H1 (cell line): Measurements from ENCODE around the gene PLCL1.

ENCODE experiments used
- ATF2 ChIP-seq: IDR thresholded peaks from 2 replicates; pipeline ENCODE4 v1.6.1; 2012; ENCODE audit warnings: low read length, inconsistent platforms
- CTCF ChIP-seq, 3 experiments: IDR thresholded peaks; 1 replicate in 2 of 3; 2 replicates in 1 of 3; pipeline versions ENCODE4 v1.5.1 to v1.6.1; 2011; ENCODE audit warnings: low read length in 3 of 3, mild to moderate bottlenecking in 3 of 3, inconsistent platforms in 2 of 3, low read depth in 1 of 3, moderate library complexity in 1 of 3; ENCODE audit not compliant: insufficient read depth in 1 of 3; ENCODE audit errors: control extremely low read depth in 1 of 3
- POLR2A ChIP-seq, 2 experiments: IDR thresholded peaks; 1 replicate in 1 of 2; 2 replicates in 1 of 2; pipeline ENCODE4 v1.6.1; 2011; ENCODE audit warnings: low read depth in 2 of 2, low read length in 2 of 2, mild to moderate bottlenecking in 2 of 2; ENCODE audit errors: control extremely low read depth in 1 of 2
- TAF1 ChIP-seq: IDR thresholded peaks from 2 replicates; pipeline ENCODE4 v1.6.1; 2011; ENCODE audit warnings: mild to moderate bottlenecking, low read depth, low read length

DNA sequence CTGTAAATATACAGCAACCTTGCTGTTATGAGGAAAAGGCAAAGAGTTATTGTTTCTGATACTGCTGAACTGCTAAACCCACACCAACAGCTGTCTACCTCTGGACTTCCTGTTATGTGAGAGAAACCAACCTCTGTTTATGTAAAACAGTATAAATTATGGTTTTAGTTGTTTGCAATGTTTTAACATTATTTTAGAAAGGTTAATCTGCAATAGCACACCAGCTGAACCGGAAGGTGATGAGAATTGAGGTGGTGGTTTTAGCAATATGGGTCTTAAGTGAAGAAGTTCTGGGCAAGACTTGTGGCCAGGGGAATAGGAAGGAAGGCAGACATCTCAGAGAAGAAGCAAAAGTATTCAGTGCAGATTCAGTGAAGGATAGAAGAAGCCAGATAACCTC, 237.8 kb downstream of the PLCL1 start:
- no peak for TF ChIP-seq CTCF (IDR thresholded peaks at IDR 0.05; ENCODE audit: control extremely low read depth in 1 of 3, insufficient read depth in 1 of 3, low read depth in 1 of 3, low read length in 3 of 3)
- TF ChIP-seq POLR2A (IDR thresholded peaks at IDR 0.05; ENCODE audit: control extremely low read depth in 1 of 2, low read depth in 2 of 2, low read length in 2 of 2) = no peak
- TF ChIP-seq ATF2 = no peak
- TF ChIP-seq TAF1 = no peak
